ENCODE data around the gene NFIC. TPM values are rescaled to one million over a fixed set of nuclear protein-coding genes. Genes with fewer than 3 reads are reported as not detected.
A peak's percentile ranks its signal among the peaks of the same experiment; 100 is the strongest.

The NFIC gene
- total RNA-seq, 1 donor from 2014 or later = 1.1 TPM

GRCh38 chr19:3477506-3477905 lies 111.1 kb downstream of the NFIC start:
- peaks cover 14% of the 10 kb centered on the region for H3K4me1 Mint-ChIP-seq

DNA sequence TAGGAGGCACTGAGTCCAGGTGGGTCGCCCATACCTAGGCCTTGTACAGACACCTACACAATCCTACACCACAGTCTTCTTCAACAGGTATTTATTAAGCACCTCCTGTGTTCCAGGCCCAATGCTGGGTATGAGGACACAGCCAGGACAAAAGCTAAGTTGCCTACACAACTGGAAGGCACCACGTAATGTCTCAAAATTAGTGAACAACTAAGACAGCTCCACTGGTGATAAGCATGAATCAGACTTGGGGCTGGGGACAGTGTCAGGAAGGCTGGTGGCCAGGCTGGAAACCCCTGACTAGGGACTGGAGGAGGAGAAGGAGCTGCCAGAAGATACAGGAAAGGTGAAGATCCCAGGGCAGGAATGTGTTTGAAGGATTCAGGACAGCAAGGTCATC lies 111.6 kb downstream of the NFIC start:
- peaks cover 7% of the 10 kb centered on the region for H3F3A ChIP-seq (ENCODE audit: low read depth)
- H3K36me3 ChIP-seq = no peaks in the 10 kb centered on the region
- no peak overlapping the region for H3K27ac Mint-ChIP-seq
- no peaks in the 10 kb centered on the region for H3K36me3 Mint-ChIP-seq
- H3K79me2 ChIP-seq (ENCODE audit: low read depth) = no peaks in the 10 kb centered on the region
- no peak for DNase-seq (ENCODE audit: low spot score)
- no peaks in the 10 kb centered on the region for H3K9me3 ChIP-seq (ENCODE audit: low read depth)
- H2AFZ ChIP-seq (replicated peaks) = peak overlapping the region; percentile 57
- no peaks in the 10 kb centered on the region for H3K4me1 ChIP-seq
- H4K20me1 ChIP-seq (ENCODE audit: low read depth) = no peaks in the 10 kb centered on the region
- H3K27ac ChIP-seq = no peak overlapping the region
- H3K27me3 ChIP-seq = peaks cover 28% of the 10 kb centered on the region
- H3K9me3 Mint-ChIP-seq = no peaks in the 10 kb centered on the region
- H3K27me3 Mint-ChIP-seq (ENCODE audit: insufficient read depth, low read depth) = peaks cover 14% of the 10 kb centered on the region
- no peak for TF ChIP-seq CTCF (IDR thresholded peaks at IDR 0.05)
- no peak for TF ChIP-seq EZH2 (IDR thresholded peaks at IDR 0.05)
- no peak for TF ChIP-seq EZH2phosphoT487 (IDR thresholded peaks at IDR 0.05)
- no peak overlapping the region for H3K4me3 Mint-ChIP-seq
- H3K9ac ChIP-seq = no peak overlapping the region
- H3K4me3 ChIP-seq = no peak overlapping the region
- peaks cover 14% of the 10 kb centered on the region for H3K4me1 Mint-ChIP-seq
- no peak overlapping the region for H3K4me2 ChIP-seq

More at GRCh38 chr19:3477506-3477905, 111.1 kb downstream of the NFIC start:
- peaks cover 29% of the 10 kb centered on the region for H3K27me3 ChIP-seq
- H3K9ac ChIP-seq = no peak overlapping the region
- no peaks in the 10 kb centered on the region for H3K9me3 ChIP-seq (ENCODE audit: low read depth)
- DNase-seq (ENCODE audit: low spot score) = no peak
- no peaks in the 10 kb centered on the region for H3K4me1 ChIP-seq
- no peaks in the 10 kb centered on the region for H3K79me2 ChIP-seq (ENCODE audit: low read depth)
- H3K9me3 Mint-ChIP-seq = no peaks in the 10 kb centered on the region
- no peak overlapping the region for H3K4me3 ChIP-seq
- no peak overlapping the region for H3K4me2 ChIP-seq
- no peaks in the 10 kb centered on the region for H3K36me3 Mint-ChIP-seq
- no peak overlapping the region for H3K4me3 Mint-ChIP-seq
- H3K36me3 ChIP-seq = no peaks in the 10 kb centered on the region
- no peak overlapping the region for H3K27ac ChIP-seq
- H3K27me3 Mint-ChIP-seq (ENCODE audit: insufficient read depth, low read depth) = peaks cover 15% of the 10 kb centered on the region
- no peaks in the 10 kb centered on the region for H4K20me1 ChIP-seq (ENCODE audit: low read depth)
- no peak overlapping the region for H2AFZ ChIP-seq (replicated peaks)
- TF ChIP-seq CTCF (IDR thresholded peaks at IDR 0.05) (no peak), EZH2 (IDR thresholded peaks at IDR 0.05) (no peak), EZH2phosphoT487 (IDR thresholded peaks at IDR 0.05) (no peak)
- peaks cover 7% of the 10 kb centered on the region for H3F3A ChIP-seq (ENCODE audit: low read depth)
- no peak overlapping the region for H3K27ac Mint-ChIP-seq

GRCh38 chr19:3478409-3479176 lies 112.2 kb downstream of the NFIC start:
- no peaks in the 10 kb centered on the region for H3K36me3 ChIP-seq
- H3K4me2 ChIP-seq = no peak overlapping the region
- H4K20me1 ChIP-seq (ENCODE audit: low read depth) = no peaks in the 10 kb centered on the region
- H3K4me3 Mint-ChIP-seq = no peak overlapping the region
- H3K4me3 ChIP-seq = no peak overlapping the region
- H2AFZ ChIP-seq (replicated peaks) = peak overlapping the region; percentile 57
- H3K27ac ChIP-seq = no peak overlapping the region
- H3K27ac Mint-ChIP-seq = no peak overlapping the region
- peaks cover 28% of the 10 kb centered on the region for H3K27me3 ChIP-seq
- no peak overlapping the region for H3K9ac ChIP-seq
- no peak for DNase-seq (ENCODE audit: low spot score)
- H3K27me3 Mint-ChIP-seq (ENCODE audit: insufficient read depth, low read depth) = peaks cover 16% of the 10 kb centered on the region
- TF ChIP-seq CTCF (IDR thresholded peaks at IDR 0.05) (no peak), EZH2 (IDR thresholded peaks at IDR 0.05) (no peak), EZH2phosphoT487 (IDR thresholded peaks at IDR 0.05) (no peak)
- no peaks in the 10 kb centered on the region for H3K9me3 ChIP-seq (ENCODE audit: low read depth)
- no peaks in the 10 kb centered on the region for H3K4me1 ChIP-seq
- peaks cover 14% of the 10 kb centered on the region for H3K4me1 Mint-ChIP-seq
- no peaks in the 10 kb centered on the region for H3K9me3 Mint-ChIP-seq
- H3F3A ChIP-seq (ENCODE audit: low read depth) = peaks cover 7% of the 10 kb centered on the region
- no peaks in the 10 kb centered on the region for H3K79me2 ChIP-seq (ENCODE audit: low read depth)
- no peaks in the 10 kb centered on the region for H3K36me3 Mint-ChIP-seq

Data from neural progenitor cell (in vitro differentiated cells).